Activated CD4-positive, alpha-beta T cell treated with anti-CD3 and anti-CD28 coated beads for 4 hours (primary cell): ENCODE measurements around the gene TMEM247.

Experiments used
- DNase-seq, 2 donors: peaks; one replicate each; pipeline ENCODE4 v3.0.0-alpha.2; 2020

TMEM247 gene

DNA sequence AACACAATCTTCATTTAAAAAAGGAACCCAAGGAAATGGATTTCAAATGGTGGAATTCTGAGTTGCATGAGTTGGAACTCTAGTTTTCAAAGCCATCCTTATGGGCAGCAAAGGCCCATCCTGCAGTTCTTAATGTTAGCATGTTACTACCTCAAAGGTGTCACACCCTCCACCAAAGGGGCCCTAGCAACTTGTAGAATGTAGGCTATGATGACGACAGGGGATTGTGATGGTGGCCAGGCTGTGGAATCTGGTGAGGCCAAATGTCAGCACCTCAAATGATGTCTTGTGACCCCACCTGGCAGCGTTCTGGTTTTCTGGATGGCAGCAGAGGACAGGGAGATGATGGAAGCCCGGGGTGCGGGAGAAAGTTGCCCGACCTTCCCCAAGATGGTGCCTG, at the start of gene TMEM247:
Gene TMEM247, plus strand, starts transcription at position 301 of the 400 bp plus-strand sequence.
- no peak for DNase-seq

GRCh38 chr2:46430413-46430812, 49.0 kb upstream of the TMEM247 start:
- no peak for DNase-seq

DNA sequence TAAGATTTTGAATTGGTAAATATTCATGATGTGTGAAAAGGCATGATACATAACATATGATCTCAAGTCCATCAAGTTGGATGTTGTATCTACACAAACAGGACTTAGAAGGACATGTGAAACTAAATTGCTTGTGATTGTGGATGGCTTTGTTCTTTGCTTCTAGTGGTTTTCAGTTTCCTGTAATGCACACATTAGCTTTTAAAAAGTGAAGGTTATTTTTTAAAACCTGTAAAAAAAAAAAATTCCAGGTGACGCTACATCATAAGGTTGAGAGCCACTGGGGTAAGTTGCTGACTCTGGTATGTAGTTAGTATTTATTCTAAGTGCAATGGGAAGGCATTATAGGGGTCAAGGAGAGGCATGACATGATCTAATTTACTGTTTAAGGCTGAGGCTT, 48.4 kb upstream of the TMEM247 start:
- no peak for DNase-seq

DNA sequence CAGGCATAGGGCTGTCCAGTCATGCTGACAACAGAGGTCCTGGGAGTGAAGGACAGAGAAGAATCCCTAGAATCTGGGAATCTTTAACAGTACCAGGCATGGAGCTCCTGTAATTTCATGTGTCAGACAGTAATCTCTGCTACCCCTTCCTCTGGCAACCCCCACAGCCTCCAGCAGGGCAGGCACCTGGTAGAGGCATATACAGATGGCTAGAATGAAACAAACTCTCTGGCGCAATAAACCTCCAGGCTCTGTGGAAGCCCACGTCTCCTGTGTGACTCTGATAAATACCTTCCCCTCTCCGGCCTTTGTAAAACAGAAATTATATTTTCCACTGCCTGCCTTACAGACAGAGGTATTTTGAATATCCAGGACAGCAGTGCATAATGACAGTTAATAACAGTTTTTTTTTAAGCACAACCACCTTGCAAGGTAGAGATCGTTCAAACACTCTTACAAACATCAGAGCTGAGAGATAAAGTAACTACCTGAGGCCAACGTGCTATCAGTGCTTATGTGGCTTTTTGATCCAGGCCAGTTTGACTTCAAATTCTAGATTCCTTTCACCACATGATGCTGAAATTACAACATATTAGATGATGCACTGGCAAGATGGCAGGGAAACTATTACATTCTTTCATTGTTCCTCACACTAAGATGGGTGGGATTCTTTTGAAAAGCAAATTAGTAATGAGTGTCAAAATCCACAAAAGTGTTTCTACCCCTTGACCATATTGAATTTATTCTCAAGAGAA, 47.7 kb upstream of the TMEM247 start:
- no peak for DNase-seq

DNA sequence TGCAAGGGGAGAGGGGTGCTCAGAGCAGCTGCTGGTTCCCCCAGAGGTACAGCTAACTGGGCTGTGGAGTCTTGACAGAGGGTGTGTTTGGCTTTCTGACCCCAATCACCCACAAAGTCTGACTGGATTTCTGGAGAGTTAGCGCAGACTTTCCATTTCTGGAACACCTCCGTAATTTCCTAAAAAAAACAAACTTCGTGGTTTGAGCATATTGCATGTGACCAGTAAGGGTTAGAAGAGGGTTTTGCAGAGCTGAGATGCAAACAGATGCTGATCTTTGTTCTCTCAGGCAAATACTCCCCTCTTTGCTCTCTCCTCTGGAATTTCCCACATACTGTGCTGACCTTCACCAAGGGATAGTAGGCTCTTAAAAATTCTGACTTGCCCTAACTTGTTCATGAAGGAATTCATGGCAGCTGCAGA, 44.5 kb upstream of the TMEM247 start:
- no peak for DNase-seq

DNA sequence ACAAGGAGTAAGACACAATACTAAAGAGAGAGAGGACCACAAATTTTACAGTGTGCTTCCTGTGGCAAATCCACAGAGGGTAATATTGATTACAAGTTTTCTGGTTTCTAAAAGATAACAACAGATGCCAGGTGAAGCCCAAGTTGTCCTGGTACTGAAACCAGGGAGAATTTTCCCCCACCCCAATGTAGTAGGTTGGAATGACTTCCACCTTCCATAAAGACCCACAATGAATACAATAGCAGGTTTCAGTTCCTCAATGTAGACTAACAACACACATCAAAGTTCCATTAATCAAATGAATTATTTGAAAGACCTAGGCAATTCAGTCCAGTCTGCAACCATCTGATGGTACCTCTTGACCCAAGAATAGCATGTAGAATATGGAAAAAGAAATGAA, 44.0 kb upstream of the TMEM247 start:
- DNase-seq, result no peak

- DNase-seq, result no peak
Measured at GRCh38 chr2:46435796-46436360, 43.5 kb upstream of the TMEM247 start.

- DNase-seq, result no peak
Measured at GRCh38 chr2:46436800-46437199, 42.6 kb upstream of the TMEM247 start.

GRCh38 chr2:46438102-46438501, 41.3 kb upstream of the TMEM247 start:
- DNase-seq, result no peak

- no peak for DNase-seq
Measured at GRCh38 chr2:46438794-46439193, 40.6 kb upstream of the TMEM247 start.

DNA sequence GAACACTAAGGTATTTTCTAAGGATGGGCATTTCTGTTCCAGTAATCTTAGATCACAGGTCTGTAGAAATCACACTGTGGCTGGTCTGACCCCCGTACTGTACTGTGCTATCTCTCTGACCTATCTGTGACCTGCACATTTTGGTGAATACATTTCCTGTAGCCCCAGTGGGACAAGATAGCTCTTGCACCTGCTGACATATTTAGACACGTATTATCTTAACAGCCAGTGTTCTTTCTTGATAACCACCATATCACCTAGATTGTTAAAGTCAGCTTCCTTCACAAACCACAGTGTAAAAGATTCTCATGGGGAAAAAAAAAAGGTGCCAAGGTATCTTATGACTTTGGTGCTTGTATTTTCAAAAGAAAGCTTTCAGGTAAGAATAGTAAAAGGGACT, 39.8 kb upstream of the TMEM247 start:
- DNase-seq, result no peak

GRCh38 chr2:46441838-46442712, 37.3 kb upstream of the TMEM247 start:
- no peak for DNase-seq

DNA sequence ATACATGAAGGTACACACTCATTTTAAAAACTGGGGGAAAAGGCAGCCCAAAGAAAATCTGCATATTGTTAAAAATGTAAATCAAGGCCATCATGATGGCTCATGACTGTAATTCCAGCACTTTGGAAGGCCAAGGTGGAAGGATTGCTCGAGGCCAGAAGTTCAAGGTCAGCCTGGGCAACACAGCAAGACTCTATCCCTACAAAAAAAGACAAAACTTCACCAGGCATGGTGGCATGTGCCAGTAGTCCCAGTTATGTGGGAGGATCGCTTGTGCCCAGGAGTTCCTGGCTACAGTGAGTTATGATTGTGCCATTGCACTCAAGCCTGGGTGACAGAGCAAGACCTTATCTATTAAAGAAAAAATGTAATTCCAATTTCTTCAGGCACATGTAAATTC, 34.6 kb upstream of the TMEM247 start:
- DNase-seq, result no peak

DNA sequence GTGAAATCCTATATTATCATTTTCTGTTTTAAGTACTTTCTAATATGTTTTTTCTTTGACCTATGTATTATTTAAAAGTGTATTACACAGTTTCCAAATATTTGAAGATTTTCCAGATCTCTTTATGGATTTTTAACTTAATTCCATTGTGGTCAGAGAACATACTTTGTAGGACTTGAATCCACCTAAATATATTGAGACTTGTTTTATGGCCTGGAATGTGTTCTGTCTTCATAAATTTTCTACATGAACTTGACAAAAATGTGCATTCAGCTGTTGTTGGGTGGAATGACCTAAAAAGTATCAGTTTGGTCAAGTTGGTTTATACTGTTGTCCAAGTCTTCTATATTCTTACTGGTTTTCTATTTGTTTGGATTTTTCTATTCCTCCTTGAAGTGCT, 33.8 kb upstream of the TMEM247 start:
- DNase-seq, result no peak

GRCh38 chr2:46446871-46447568, 32.3 kb upstream of the TMEM247 start:
- DNase-seq, result no peak

DNA sequence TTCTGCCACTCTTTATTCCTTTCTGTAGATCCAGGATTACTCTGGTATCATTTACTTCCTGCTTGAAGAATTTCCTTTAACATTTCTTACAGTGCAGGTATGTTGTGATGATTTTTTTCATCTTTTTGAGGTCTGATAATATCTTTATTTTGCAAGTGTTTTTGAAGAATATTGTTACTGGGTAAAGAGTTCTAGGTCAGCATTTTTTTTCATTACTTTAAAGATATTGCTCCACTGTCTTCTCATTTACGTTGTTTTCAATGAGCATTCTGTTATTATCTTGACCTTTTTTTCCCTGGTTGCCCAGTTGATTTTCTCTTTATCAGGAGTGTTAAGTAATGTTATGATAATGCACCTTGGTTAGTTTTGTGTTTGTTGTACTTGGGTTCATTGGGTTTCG, 31.7 kb upstream of the TMEM247 start:
- DNase-seq, result no peak

GRCh38 chr2:46448111-46448510, 31.3 kb upstream of the TMEM247 start:
- no peak for DNase-seq

GRCh38 chr2:46448641-46449040, 30.7 kb upstream of the TMEM247 start:
- no peak for DNase-seq

DNA sequence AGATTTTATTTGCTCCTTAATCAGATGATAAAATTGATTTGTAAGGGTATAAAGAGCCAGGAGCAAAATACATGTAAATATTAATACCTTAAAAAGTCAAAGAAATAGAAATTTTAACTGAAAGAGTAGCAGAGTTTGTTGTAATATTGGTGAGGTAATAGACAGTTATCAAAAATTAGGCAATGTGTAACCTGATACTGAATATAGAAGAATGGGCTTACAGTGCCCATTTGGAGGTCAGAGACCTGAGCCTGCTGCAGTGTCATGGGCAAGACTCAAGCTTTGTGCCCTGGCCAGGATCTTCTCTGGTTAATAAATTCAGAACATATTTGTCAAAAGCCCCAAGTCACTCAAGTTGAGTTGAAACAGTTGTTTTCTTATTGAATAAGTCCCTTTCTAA, 29.7 kb upstream of the TMEM247 start:
- no peak for DNase-seq

DNA sequence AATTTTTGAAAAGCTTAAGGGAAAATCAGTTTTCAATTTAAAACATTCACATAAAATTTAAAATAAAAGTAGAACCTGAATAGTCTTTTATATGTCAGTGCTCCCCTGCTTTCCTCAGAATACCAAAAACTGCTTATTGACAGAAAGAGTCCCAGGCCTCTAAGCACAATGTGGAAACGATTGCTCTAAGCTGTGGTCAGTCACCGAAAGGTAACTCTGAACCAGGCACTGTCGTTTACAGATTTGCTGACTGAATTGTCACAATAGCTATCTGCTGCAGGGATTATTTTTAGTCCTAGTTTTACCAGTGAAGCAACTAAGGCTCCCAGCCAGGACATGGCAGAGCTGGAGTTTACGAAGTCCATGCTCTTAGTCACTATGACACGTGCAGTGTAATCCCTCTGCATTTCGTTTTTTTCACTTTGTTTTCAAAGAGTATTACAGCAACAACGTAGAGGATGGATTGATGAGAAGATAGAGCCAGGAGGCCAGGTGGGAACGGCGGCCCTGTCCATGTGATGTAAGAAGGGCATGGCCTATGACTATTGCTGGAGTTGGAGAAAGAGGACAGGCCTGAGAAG, 28.1 kb upstream of the TMEM247 start:
- DNase-seq, result no peak

- no peak for DNase-seq
Measured at GRCh38 chr2:46456789-46457188, 22.6 kb upstream of the TMEM247 start.

GRCh38 chr2:46458763-46459500, 20.4 kb upstream of the TMEM247 start:
- no peak for DNase-seq
